PFSK-1 (cell line): ENCODE results near the gene AFF2.

ENCODE experiments used
- FOXP2 ChIP-seq: optimal IDR thresholded peaks from 2 replicates; pipeline ENCODE3; 2011; ENCODE audit warnings: borderline replicate concordance, control low read depth, inconsistent platforms; ENCODE audit not compliant: insufficient read depth; ENCODE audit errors: extremely low read length, extremely low read depth
- POLR2AphosphoS5 ChIP-seq: IDR thresholded peaks from 2 replicates; pipeline ENCODE4 v1.6.1; 2012; ENCODE audit warnings: low read depth, mild to moderate bottlenecking, control low read depth, low read length, moderate library complexity
- REST ChIP-seq, 2 experiments: IDR thresholded peaks; 2 replicates each; pipeline versions ENCODE4 v1.6.1 to v1.8.0; 2011 to 2012; ENCODE audit warnings: low read depth in 2 of 2, low read length in 2 of 2, control low read depth in 1 of 2, inconsistent platforms in 1 of 2, mild to moderate bottlenecking in 1 of 2, moderate library complexity in 1 of 2; ENCODE audit not compliant: insufficient read depth in 1 of 2
- SIN3A ChIP-seq: IDR thresholded peaks from 2 replicates; pipeline ENCODE4 v1.6.1; 2012; ENCODE audit warnings: mild to moderate bottlenecking, low read length, moderate library complexity, borderline replicate concordance; ENCODE audit not compliant: insufficient read depth
- TAF1 ChIP-seq: IDR thresholded peaks from 2 replicates; pipeline ENCODE4 v1.6.1; 2012; ENCODE audit warnings: low read length, control low read depth, borderline replicate concordance; ENCODE audit not compliant: insufficient read depth

GRCh38 chrX:148540671-148541583 is 40.5 kb downstream of the AFF2 start:
- TF ChIP-seq TAF1 = no peak
- no peak for TF ChIP-seq POLR2AphosphoS5
- TF ChIP-seq REST (IDR thresholded peaks at IDR 0.05; ENCODE audit: insufficient read depth in 1 of 2, low read depth in 2 of 2, low read length in 2 of 2) = no peak
- TF ChIP-seq SIN3A = no peak
- no peak for TF ChIP-seq FOXP2
